Suppressor macrophage (primary cell): Measurements from ENCODE around the gene COLQ.
"Not testable (repeated sequence)": the region's sequence is repeated elsewhere in the genome, so short reads cannot be mapped to it uniquely, and the experiment has no call there.

ENCODE experiments used
- DNase-seq, 4 experiments: peaks; one replicate each; pipeline ENCODE4 v3.0.0-alpha.2; 2020 to 2022

COLQ gene

DNA sequence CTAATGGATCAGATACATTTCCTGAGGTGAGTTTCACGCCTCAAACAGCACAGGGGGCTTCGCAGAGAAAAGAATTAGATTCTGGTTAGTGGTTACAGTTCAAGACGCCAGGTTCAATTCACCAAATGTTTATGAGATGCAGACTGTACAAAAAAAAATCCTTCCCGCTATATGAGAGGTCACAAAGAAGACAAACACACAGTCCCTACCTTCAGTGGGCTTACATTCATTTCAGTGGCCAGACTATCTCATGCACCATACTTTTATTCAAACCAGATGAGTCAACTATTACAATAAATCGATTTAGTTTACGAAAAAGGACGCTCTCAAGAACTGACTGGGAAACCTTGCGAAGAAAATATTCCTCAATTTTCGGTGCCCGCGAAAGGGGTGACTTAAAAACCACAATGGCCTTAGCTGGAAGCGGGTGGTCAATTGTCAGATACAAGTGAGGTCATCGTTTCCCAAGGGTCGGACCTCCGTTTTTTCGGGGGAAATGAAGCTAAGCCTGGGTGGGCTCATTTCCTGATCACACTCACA, 94.9 kb downstream of the COLQ start:
- no peak for DNase-seq

DNA sequence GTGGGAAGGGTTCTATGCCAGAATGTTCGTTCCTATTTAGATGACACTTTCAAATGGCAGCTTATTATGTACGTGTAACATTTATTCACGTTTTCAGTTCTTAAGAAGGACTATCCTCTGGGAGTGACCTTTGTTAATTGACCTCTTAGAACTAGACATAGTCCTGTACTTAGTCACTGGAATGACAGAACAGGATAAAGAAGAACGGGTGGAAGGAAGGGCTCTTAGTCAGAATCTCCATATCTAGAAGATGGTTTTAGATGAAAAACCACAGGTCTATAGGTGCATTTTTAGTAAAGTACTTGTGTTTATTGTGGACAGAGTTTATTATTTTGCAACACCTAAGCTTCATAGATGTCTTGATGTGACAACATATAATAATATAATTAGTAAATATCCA, 100.6 kb downstream of the COLQ start:
- no peak for DNase-seq

DNA sequence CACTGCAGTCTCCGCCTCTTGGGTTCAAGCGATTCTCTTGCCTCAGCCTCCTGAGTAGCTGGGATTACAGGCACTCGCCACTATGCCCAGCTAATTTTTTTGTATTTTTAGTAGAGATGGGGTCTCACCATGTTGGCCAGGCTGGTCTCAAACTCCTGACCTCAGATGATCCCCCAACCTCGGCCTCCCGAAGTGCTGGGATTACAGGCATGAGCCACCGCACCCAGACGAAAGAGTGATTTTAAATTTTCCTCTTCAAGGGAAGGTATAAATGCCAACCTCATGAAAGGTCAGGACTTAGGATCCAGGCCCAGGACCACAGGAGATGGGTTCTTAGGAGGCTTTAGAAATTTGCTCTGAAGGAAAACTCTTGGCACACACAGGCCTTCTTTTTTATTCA, 110.5 kb downstream of the COLQ start:
- not testable (repeated sequence) for DNase-seq

DNA sequence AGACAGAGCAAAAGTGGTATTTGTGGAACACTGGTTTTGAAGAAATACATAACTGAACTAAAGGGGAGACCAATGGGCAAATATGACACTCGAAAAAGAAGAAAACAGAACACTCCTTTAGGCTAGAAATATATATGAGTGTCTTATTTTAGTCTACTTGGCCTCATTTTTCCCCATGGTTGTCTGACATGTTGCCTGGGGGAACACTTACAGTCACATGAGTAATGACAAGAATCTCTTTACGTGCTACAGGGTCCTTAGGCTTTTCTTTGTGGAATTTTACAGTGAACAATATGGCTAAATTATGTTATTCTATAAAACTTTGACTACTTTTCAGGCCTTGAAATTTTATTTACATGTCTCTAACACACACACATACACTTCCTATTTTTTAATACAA, 111.7 kb downstream of the COLQ start:
- no peak for DNase-seq

DNA sequence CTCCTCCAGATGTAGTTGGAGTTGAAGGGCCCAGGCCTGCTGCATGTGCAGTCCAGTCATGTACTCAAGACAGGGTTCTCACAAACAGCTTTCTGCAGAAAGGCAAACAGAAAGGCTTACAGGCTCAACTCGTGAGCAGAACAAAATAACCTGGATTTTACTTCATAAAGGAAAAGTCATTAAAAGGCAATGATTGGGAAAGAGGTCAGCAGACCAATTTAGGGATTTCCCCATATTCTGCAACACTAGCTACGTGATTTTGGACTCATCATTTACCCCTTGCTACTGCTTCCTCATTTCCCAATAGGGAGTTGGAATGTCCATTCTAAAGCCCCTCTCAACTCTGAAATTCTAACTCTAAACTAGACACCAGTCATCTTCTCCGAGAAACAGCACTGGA, 112.3 kb downstream of the COLQ start:
- peak; percentile 77 to 94 (median 84) for DNase-seq

DNA sequence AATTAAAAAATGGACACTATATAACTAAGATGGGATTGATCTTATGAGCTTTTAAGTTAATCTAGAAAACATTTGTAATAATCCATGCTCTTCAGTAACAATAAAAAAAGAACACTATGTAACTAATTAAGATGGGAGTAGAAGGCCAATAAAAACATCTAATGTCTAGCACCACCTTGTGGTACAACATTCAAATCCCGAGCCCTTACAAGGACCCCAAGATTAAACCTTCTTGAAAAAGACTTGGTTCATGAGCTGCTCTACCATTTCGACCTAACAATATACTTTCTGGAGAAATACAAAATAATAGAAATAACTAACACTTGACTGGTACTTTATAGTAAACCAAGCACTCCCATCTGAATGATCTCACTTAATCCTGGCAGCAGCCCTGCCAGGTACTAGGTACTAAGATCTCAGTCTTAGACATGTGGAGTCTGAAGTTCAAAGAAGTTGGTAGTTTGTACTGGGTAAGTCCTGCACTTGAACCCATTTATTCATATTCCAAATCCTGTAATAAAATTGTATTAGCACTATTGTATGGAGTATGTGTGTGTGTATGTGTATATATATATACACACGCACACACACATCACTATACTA, 116.0 kb downstream of the COLQ start:
- peak; percentile 47 to 82 (median 68) for DNase-seq

- peak in 3 of 4 experiments; percentile 22 to 66 (median 54) for DNase-seq
Observed at GRCh38 chr3:15404767-15405166, 116.7 kb downstream of the COLQ start.

DNA sequence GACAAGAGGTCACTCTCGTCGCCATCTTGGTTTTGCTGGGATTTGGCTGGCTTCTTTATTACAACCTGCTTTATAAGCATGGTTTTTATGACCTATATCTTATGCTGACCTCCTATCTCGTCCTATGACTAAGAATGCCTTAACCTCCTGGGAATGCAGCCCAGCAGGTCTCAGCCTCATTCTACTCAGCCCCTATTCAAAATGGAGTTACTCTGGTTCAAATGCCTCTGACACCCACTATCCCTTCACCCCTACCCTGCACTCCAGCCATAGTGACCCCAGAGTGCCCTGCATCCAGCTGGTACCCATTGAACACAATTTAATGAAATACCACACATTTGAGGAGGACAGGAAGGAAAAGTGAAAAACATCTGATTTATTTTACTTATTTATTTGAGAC, 117.5 kb downstream of the COLQ start:
- no peak for DNase-seq

DNA sequence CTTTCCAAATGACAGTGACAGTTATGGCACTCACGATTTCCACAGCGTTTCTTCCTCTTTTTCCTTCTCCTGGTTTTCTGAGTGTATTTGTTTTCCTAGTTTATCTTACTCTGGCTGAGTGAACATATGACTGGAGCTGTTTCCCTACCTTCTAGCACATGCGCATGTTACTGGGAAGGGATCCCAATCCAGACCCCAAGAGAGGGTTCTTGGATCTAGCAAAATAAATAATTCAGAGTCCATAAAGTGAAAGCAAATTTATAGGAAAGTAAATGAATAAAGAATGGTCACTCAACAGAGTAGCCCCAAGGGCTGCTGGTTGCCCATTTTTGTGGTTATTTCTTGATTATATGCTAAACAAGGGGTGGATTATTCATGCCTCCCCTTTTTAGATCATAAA, 118.0 kb downstream of the COLQ start:
- peak in 1 of 4 experiments; percentile 26 for DNase-seq

DNA sequence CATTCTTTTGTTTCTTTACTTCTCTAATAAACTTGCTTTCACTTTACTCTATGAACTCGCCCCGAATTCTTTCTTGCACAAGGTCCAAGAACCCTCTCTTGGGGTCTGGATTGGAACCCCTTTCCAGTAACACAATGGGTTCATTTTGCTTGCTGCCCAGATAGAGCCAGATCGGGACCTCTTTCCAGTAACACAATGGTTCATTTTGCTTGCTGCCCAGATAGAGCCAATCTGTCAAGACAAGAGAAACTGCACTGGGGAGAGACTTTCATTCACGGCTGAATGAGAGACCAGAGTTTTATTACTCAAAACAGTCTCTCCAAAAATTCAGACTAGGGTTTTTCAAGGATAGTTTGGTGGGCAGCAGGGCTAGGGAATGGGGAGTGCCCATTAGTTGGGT, 119.6 kb downstream of the COLQ start:
- no peak for DNase-seq
